ENCODE measurements around the gene ACTR1B.
A peak's percentile ranks its signal among the peaks of the same experiment; 100 is the strongest.

Gene ACTR1B

DNA sequence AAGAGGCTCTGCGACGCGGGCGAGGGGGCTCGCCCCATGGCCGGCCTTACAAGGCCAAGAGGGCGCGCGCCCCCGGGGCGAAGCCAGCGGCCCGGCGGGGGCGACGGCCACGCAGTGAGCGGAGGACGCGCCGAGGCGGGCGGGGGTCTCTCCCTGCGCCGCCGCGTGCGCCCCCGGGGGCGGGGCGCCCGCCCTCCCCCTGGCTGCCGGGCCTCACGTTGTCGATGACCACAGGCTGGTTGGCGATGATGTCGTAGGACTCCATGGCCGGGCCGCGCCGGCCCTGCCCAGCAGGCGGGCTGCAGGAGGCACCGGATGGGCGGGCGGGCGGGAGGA, 250 bp downstream of the ACTR1B start:
- DNase-seq (ENCODE audit: low read depth), result no peak
- peak overlapping the region; percentile 81 for H3K4me3 ChIP-seq (ENCODE audit: low read depth, low read length)
- TF ChIP-seq, protein P1, sequence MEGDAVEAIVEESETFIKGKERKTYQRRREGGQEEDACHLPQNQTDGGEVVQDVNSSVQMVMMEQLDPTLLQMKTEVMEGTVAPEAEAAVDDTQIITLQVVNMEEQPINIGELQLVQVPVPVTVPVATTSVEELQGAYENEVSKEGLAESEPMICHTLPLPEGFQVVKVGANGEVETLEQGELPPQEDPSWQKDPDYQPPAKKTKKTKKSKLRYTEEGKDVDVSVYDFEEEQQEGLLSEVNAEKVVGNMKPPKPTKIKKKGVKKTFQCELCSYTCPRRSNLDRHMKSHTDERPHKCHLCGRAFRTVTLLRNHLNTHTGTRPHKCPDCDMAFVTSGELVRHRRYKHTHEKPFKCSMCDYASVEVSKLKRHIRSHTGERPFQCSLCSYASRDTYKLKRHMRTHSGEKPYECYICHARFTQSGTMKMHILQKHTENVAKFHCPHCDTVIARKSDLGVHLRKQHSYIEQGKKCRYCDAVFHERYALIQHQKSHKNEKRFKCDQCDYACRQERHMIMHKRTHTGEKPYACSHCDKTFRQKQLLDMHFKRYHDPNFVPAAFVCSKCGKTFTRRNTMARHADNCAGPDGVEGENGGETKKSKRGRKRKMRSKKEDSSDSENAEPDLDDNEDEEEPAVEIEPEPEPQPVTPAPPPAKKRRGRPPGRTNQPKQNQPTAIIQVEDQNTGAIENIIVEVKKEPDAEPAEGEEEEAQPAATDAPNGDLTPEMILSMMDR (IDR thresholded peaks at IDR 0.05; ENCODE audit: low read depth, low read length), result no peak
- peak; percentile 69 for TF ChIP-seq MYC (IDR thresholded peaks at IDR 0.05; ENCODE audit: low read depth, low read length)

DNA sequence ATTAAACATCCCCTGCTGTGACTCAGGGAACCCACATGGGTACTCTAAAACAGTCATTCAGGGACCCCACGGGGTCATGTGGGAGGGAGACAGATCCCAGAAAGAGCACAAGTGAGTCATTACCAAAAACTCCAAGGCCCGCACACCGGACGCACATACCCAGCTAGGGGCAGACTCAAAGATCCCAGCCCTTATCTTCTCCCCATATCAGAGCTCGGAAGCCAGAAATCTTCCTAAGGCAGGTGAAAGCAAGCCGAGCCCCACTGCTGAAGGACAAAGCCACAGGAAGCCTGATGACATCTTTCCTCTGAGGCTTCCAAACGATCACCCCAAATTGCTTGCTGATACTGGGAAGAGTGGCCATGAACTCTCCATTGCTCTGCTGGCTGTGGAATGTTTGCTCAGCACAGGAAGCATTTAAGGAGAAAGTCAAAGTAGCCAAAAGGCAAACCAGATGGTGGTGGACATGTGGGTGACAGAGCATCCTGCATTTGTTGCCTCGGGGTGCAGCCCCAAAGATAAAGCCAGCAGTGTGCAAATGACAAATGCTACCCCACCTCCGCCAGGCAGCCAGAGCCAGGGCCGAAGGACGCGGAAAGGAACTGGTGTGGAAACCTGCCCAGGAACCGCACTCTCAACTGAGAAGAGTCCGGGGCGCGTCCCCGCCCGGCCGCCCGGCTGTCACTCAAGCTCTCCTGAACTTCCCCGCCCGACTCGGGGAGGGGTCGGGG, 784 bp downstream of the ACTR1B start:
- H3K4me3 ChIP-seq (ENCODE audit: low read depth, low read length), result peak overlapping the region; percentile 81
- TF ChIP-seq POLR2A (IDR thresholded peaks at IDR 0.05; ENCODE audit: extremely low read depth, insufficient read length), result no peak
- peak; percentile 79 for TF ChIP-seq MYC (IDR thresholded peaks at IDR 0.05; ENCODE audit: low read depth, low read length)
- TF ChIP-seq, protein P1 (IDR thresholded peaks at IDR 0.05; ENCODE audit: low read depth, low read length), result no peak
- TF ChIP-seq, protein P2, sequence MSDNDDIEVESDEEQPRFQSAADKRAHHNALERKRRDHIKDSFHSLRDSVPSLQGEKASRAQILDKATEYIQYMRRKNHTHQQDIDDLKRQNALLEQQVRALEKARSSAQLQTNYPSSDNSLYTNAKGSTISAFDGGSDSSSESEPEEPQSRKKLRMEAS (IDR thresholded peaks at IDR 0.05; ENCODE audit: low read depth, low read length), result peak; percentile 84
- DNase-seq (ENCODE audit: low read depth), result peak; percentile 97

DNA sequence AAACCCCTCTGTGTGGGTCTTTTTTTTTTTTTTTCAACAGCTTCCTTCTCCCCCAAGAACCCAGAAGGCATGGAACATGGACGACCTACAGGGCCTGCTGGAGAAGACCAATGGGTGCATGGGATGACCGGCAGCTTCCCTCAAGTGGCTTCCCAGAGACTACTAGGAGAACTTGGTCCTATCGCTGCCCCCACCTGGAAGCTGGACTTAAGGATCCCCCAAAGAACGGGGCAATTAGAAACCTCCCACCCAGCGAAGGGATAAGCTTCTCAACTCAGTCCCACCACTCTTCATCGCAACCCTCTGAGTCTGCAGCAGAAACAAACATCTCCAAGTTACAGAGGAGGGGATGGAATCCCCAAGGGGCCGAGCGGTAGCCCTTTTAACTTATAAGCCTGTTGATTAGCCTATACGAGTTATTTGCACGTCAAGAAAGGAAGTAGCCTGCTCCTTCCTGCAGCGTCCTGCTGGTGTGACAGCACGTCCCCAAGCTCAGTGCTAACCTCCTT, 1.4 kb downstream of the ACTR1B start:
- TF ChIP-seq, protein P1 (IDR thresholded peaks at IDR 0.05; ENCODE audit: low read depth, low read length), result no peak
- TF ChIP-seq, protein P2 (IDR thresholded peaks at IDR 0.05; ENCODE audit: low read depth, low read length), result no peak
- TF ChIP-seq POLR2A (IDR thresholded peaks at IDR 0.05; ENCODE audit: extremely low read depth, insufficient read length) (no peak), MYC (IDR thresholded peaks at IDR 0.05; ENCODE audit: low read depth, low read length) (no peak)
- DNase-seq (ENCODE audit: low read depth), result no peak
- H3K4me3 ChIP-seq (ENCODE audit: low read depth, low read length), result peak overlapping the region; percentile 81

DNA sequence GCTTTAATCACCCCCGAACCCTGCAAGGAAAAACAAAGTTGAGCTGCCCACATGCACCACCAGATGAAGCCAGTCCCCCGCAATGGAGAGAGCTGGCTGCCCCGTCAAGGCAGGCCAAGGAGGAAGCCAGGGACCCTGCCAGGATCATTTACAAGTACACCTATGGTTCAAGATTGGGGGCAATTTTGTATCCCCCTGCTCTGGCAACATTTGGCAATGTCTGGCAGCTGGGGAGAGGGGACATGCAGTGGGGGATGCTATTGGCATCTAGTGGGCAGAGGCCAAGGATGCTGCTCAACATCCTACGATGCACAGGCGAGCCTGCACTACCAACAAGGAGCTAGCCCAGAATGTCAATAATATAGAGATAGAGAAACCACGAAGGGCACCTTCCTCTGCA, 1.9 kb downstream of the ACTR1B start:
- peak overlapping the region; percentile 81 for H3K4me3 ChIP-seq (ENCODE audit: low read depth, low read length)
- TF ChIP-seq MYC (IDR thresholded peaks at IDR 0.05; ENCODE audit: low read depth, low read length) (no peak), POLR2A (IDR thresholded peaks at IDR 0.05; ENCODE audit: extremely low read depth, insufficient read length) (no peak)
- TF ChIP-seq, protein P2 (IDR thresholded peaks at IDR 0.05; ENCODE audit: low read depth, low read length), result no peak
- TF ChIP-seq, protein P1 (IDR thresholded peaks at IDR 0.05; ENCODE audit: low read depth, low read length), result no peak
- DNase-seq (ENCODE audit: low read depth), result no peak

DNA sequence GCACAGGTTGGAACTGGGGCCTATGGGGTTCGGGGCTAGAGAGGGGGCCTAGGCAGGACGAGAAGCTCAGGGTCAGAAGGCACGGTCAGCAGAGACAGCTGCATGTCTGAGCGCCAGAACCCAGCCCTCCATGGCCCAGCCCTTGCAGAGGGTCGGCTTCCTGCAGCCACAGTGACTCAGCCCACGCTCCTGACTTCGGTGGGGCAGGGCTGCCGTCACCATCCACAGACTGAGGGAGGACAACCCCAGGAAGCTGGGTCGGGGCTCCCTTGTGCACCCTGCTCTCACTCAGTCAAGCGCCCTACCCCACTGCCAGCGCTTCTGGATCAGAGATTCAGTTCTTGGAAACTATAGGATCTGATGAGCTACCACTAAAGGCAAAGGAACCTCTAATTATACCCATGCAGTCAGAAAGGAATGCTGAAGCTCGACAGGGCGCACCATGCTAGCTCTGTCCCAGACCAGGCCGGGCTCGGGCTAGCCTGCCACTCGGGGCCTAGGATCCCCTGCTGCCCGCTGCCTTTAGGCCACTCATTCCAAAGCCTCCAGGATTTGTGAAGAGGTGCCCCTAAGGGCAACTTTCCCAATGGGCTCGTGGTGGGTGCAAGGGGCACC, 3.0 kb downstream of the ACTR1B start:
- peak; percentile 52 for DNase-seq (ENCODE audit: low read depth)
- H3K4me3 ChIP-seq (ENCODE audit: low read depth, low read length), result no peak overlapping the region

More for the DNA sequence above, 3.0 kb downstream of the ACTR1B start:
- TF ChIP-seq MYC (IDR thresholded peaks at IDR 0.05; ENCODE audit: low read depth, low read length) (no peak), POLR2A (IDR thresholded peaks at IDR 0.05; ENCODE audit: extremely low read depth, insufficient read length) (no peak)
- TF ChIP-seq, protein P1 (IDR thresholded peaks at IDR 0.05; ENCODE audit: low read depth, low read length), result no peak
- TF ChIP-seq, protein P2 (IDR thresholded peaks at IDR 0.05; ENCODE audit: low read depth, low read length), result no peak

Data from NB4 (cell line).